HEK293 (cell line): ENCODE data around the gene ALDH18A1.

Experiments
- CTCF ChIA-PET: fragments of 350-600 bp; formaldehyde crosslinking; extraction: SDS; loops from one replicate; lab custom pipeline; 2021; ENCODE audit warnings: antibody characterized with exemption; lab: Yijun Ruan, JAX
- POLR2A ChIA-PET: fragments of 300-600 bp; formaldehyde crosslinking; extraction: SDS; loops from one replicate; lab custom pipeline; 2020; ENCODE audit warnings: antibody characterized with exemption, inconsistent platforms; lab: Yijun Ruan, JAX
- H3K27ac ChIP-seq: fragments of 200-500 bp; sonication (Bioruptor generic); 2 replicates; pipeline ENCODE4 v1.5.1; 2014; ENCODE audit warnings: low read depth, low read length, control low read depth, inconsistent platforms; ENCODE audit errors: extremely low read depth
- H3K36me3 ChIP-seq, 2 experiments: fragments of 200-500 bp in 1 of 2; sonication (Bioruptor generic) in 1 of 2; 1 replicate in 1 of 2; 2 replicates in 1 of 2; pipeline ENCODE4 v1.5.1; 2014 to 2017; ENCODE audit warnings: inconsistent platforms in 2 of 2, low read length in 2 of 2; ENCODE audit not compliant: control insufficient read depth in 2 of 2, insufficient read depth in 1 of 2
- H3K4me1 ChIP-seq: fragments of 200-500 bp; sonication (Bioruptor generic); 2 replicates; pipeline ENCODE4 v1.5.1; 2014; ENCODE audit warnings: mild to moderate bottlenecking, low read length, inconsistent platforms; ENCODE audit not compliant: control insufficient read depth, insufficient read depth
- H3K4me3 ChIP-seq: 2 replicates; pipeline ENCODE4 v1.5.1; 2011; ENCODE audit warnings: low read depth, mild to moderate bottlenecking, control low read depth, low read length, moderate library complexity
- H3K9me3 ChIP-seq: fragments of 200-500 bp; sonication (Bioruptor generic); 2 replicates; pipeline ENCODE4 v1.5.1; 2014; ENCODE audit warnings: low read depth, low read length, inconsistent platforms; ENCODE audit not compliant: control insufficient read depth, insufficient read depth
- KLF9 ChIP-seq: fragments of 450-650 bp; formaldehyde crosslinking; IDR thresholded peaks from 2 replicates; pipeline ENCODE4 v1.5.1; 2016; ENCODE audit warnings: missing biosample characterization, missing genetic modification characterization, low read depth
- SP7 ChIP-seq: fragments of 450-650 bp; formaldehyde crosslinking; IDR thresholded peaks from 2 replicates; pipeline ENCODE4 v1.5.1; 2016; ENCODE audit warnings: missing biosample characterization, missing genetic modification characterization
- ZBTB17 ChIP-seq: fragments of 450-650 bp; formaldehyde crosslinking; IDR thresholded peaks from 2 replicates; pipeline ENCODE4 v1.5.1; 2016; ENCODE audit warnings: missing biosample characterization, missing genetic modification characterization
- ZNF274 ChIP-seq, 2 experiments: fragments of 200-500 bp in 1 of 2; fragments of 450-650 bp in 1 of 2; sonication (Bioruptor generic) in 1 of 2; formaldehyde crosslinking in 1 of 2; IDR thresholded peaks; 2 replicates each; pipeline versions ENCODE4 v1.5.1 to v1.6.1; 2014 to 2016; ENCODE audit warnings: borderline replicate concordance in 1 of 2, inconsistent platforms in 1 of 2, low read length in 1 of 2, missing biosample characterization in 1 of 2, missing genetic modification characterization in 1 of 2
- ZNF548 ChIP-seq: fragments of 450-650 bp; formaldehyde crosslinking; IDR thresholded peaks from 2 replicates; pipeline ENCODE4 v1.5.1; 2016; ENCODE audit warnings: missing biosample characterization, missing genetic modification characterization
- ZNF558 ChIP-seq: fragments of 450-650 bp; formaldehyde crosslinking; IDR thresholded peaks from 2 replicates; pipeline ENCODE4 v1.5.1; 2016; ENCODE audit warnings: missing biosample characterization, missing genetic modification characterization
- ZNF596 ChIP-seq: fragments of 450-650 bp; IDR thresholded peaks from 2 replicates; pipeline ENCODE4 v1.5.0; 2018; ENCODE audit warnings: missing biosample characterization, mild to moderate bottlenecking, missing genetic modification characterization, moderate library complexity
- ZNF626 ChIP-seq: fragments of 450-650 bp; sonication (Bioruptor Pico); formaldehyde crosslinking; IDR thresholded peaks from 2 replicates; pipeline ENCODE4 v1.5.1; 2018; ENCODE audit warnings: missing biosample characterization, missing genetic modification characterization, inconsistent platforms
- ZNF660 ChIP-seq: fragments of 450-650 bp; IDR thresholded peaks from 2 replicates; pipeline ENCODE4 v1.5.1; 2018; ENCODE audit warnings: missing biosample characterization, mild to moderate bottlenecking, missing genetic modification characterization
- ZNF777 ChIP-seq: fragments of 450-650 bp; formaldehyde crosslinking; IDR thresholded peaks from 2 replicates; pipeline ENCODE4 v1.5.1; 2017; ENCODE audit warnings: missing biosample characterization, missing genetic modification characterization, borderline replicate concordance
- TF ChIP-seq, protein P1 (sequence below): fragments of 450-650 bp; formaldehyde crosslinking; IDR thresholded peaks from 2 replicates; pipeline ENCODE4 v1.5.1; 2016; ENCODE audit warnings: missing biosample characterization, missing genetic modification characterization
- TF ChIP-seq, protein P2 (sequence below): fragments of 450-650 bp; formaldehyde crosslinking; IDR thresholded peaks from 2 replicates; pipeline ENCODE4 v1.5.1; 2016; ENCODE audit warnings: missing biosample characterization, missing genetic modification characterization
- TF ChIP-seq, protein P3 (sequence below): fragments of 450-650 bp; formaldehyde crosslinking; IDR thresholded peaks from 2 replicates; pipeline ENCODE4 v1.5.1; 2016; ENCODE audit warnings: missing biosample characterization, missing genetic modification characterization
- TF ChIP-seq, protein P4 (sequence below): fragments of 450-650 bp; formaldehyde crosslinking; IDR thresholded peaks from 2 replicates; pipeline ENCODE4 v1.5.1; 2017; ENCODE audit warnings: missing biosample characterization, missing genetic modification characterization
- TF ChIP-seq, protein P5 (sequence below): fragments of 450-650 bp; formaldehyde crosslinking; optimal IDR thresholded peaks from 2 replicates; pipeline ENCODE3; 2016; ENCODE audit warnings: missing biosample characterization, mild to moderate bottlenecking, missing genetic modification characterization
- TF ChIP-seq, protein P6 (sequence below): fragments of 450-650 bp; formaldehyde crosslinking; IDR thresholded peaks from 2 replicates; pipeline ENCODE4 v1.5.1; 2016; ENCODE audit warnings: missing biosample characterization, missing genetic modification characterization
- TF ChIP-seq, protein P7 (sequence below): fragments of 450-650 bp; formaldehyde crosslinking; conservative IDR thresholded peaks from 2 replicates; pipeline ENCODE4 v1.5.1; 2016; ENCODE audit warnings: low read depth, missing biosample characterization, missing genetic modification characterization

The ALDH18A1 gene

DNA sequence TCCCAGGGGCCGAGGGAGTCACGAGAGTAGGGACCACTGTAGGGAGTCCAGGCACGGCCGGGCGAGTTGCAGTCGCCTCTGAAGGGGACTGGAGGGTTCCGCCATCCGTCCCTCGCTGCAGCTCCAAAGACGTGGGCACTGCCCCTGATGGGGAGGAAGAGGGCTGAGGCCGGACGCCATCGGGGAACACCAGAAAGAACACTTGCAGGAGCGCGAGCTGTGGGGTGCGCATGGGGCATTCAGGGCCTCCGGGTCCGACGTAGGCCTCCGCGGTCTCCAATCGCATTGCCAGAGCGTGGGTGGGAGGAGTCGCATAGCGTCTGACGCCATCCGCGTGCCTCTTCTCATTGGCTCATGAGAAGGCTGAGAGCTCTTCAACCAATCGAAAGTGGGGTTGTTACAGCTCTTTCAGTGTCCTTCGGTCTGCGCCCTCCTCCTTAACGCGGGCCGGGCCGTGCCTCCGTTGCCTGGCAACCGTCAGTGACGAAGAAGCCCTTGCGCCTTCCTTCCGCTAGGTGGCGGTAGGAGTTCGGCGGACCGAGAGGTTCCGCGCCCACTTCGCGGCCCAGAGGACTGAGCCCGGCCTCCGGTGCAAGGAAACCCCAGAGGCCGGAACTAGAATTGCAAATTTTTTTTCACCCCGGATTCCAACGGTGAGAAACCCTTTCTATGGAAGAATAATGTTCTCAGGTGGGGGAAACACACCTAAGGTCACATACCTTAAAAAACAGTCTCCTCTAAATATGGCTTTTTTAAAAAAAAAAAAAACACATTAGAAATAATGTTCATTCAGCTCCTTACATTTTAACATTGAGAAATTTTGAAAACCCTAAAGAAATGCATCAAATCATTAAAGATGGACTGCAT, 37.4 kb upstream of the ALDH18A1 start, which contains the start of gene TCTN3 (continued):
- TF ChIP-seq, protein P1, sequence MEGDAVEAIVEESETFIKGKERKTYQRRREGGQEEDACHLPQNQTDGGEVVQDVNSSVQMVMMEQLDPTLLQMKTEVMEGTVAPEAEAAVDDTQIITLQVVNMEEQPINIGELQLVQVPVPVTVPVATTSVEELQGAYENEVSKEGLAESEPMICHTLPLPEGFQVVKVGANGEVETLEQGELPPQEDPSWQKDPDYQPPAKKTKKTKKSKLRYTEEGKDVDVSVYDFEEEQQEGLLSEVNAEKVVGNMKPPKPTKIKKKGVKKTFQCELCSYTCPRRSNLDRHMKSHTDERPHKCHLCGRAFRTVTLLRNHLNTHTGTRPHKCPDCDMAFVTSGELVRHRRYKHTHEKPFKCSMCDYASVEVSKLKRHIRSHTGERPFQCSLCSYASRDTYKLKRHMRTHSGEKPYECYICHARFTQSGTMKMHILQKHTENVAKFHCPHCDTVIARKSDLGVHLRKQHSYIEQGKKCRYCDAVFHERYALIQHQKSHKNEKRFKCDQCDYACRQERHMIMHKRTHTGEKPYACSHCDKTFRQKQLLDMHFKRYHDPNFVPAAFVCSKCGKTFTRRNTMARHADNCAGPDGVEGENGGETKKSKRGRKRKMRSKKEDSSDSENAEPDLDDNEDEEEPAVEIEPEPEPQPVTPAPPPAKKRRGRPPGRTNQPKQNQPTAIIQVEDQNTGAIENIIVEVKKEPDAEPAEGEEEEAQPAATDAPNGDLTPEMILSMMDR (tag by site-specific recombination), result peak; percentile 99
- TF ChIP-seq, protein P2, sequence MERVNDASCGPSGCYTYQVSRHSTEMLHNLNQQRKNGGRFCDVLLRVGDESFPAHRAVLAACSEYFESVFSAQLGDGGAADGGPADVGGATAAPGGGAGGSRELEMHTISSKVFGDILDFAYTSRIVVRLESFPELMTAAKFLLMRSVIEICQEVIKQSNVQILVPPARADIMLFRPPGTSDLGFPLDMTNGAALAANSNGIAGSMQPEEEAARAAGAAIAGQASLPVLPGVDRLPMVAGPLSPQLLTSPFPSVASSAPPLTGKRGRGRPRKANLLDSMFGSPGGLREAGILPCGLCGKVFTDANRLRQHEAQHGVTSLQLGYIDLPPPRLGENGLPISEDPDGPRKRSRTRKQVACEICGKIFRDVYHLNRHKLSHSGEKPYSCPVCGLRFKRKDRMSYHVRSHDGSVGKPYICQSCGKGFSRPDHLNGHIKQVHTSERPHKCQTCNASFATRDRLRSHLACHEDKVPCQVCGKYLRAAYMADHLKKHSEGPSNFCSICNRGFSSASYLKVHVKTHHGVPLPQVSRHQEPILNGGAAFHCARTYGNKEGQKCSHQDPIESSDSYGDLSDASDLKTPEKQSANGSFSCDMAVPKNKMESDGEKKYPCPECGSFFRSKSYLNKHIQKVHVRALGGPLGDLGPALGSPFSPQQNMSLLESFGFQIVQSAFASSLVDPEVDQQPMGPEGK, result peak; percentile 58
- TF ChIP-seq ZNF596 (tag by site-specific recombination) (peak; percentile 53), ZNF548 (tag by site-specific recombination) (no peak), ZNF274 (IDR thresholded peaks at IDR 0.05; ENCODE audit: low read length) (no peak), ZNF274 (tag by site-specific recombination; IDR thresholded peaks at IDR 0.05; ENCODE audit: borderline replicate concordance) (no peak)
- TF ChIP-seq, protein P3, sequence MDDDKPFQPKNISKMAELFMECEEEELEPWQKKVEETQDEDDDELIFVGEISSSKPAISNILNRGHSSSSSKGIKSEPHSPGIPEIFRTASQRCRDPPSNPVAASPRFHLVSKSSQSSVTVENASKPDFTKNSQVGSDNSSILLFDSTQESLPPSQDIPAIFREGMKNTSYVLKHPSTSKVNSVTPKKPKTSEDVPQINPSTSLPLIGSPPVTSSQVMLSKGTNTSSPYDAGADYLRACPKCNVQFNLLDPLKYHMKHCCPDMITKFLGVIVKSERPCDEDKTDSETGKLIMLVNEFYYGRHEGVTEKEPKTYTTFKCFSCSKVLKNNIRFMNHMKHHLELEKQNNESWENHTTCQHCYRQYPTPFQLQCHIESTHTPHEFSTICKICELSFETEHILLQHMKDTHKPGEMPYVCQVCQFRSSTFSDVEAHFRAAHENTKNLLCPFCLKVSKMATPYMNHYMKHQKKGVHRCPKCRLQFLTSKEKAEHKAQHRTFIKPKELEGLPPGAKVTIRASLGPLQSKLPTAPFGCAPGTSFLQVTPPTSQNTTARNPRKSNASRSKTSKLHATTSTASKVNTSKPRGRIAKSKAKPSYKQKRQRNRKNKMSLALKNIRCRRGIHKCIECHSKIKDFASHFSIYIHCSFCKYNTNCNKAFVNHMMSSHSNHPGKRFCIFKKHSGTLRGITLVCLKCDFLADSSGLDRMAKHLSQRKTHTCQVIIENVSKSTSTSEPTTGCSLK (tag by site-specific recombination), result no peak
- TF ChIP-seq, protein P4, sequence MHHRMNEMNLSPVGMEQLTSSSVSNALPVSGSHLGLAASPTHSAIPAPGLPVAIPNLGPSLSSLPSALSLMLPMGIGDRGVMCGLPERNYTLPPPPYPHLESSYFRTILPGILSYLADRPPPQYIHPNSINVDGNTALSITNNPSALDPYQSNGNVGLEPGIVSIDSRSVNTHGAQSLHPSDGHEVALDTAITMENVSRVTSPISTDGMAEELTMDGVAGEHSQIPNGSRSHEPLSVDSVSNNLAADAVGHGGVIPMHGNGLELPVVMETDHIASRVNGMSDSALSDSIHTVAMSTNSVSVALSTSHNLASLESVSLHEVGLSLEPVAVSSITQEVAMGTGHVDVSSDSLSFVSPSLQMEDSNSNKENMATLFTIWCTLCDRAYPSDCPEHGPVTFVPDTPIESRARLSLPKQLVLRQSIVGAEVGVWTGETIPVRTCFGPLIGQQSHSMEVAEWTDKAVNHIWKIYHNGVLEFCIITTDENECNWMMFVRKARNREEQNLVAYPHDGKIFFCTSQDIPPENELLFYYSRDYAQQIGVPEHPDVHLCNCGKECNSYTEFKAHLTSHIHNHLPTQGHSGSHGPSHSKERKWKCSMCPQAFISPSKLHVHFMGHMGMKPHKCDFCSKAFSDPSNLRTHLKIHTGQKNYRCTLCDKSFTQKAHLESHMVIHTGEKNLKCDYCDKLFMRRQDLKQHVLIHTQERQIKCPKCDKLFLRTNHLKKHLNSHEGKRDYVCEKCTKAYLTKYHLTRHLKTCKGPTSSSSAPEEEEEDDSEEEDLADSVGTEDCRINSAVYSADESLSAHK (tag by site-specific recombination), result no peak
- TF ChIP-seq, protein P5, sequence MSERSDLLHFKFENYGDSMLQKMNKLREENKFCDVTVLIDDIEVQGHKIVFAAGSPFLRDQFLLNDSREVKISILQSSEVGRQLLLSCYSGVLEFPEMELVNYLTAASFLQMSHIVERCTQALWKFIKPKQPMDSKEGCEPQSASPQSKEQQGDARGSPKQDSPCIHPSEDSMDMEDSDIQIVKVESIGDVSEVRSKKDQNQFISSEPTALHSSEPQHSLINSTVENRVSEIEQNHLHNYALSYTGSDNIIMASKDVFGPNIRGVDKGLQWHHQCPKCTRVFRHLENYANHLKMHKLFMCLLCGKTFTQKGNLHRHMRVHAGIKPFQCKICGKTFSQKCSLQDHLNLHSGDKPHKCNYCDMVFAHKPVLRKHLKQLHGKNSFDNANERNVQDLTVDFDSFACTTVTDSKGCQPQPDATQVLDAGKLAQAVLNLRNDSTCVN (tag by site-specific recombination), result peak; percentile 49
- TF ChIP-seq, all 188 proteins: peak for 42

DNA sequence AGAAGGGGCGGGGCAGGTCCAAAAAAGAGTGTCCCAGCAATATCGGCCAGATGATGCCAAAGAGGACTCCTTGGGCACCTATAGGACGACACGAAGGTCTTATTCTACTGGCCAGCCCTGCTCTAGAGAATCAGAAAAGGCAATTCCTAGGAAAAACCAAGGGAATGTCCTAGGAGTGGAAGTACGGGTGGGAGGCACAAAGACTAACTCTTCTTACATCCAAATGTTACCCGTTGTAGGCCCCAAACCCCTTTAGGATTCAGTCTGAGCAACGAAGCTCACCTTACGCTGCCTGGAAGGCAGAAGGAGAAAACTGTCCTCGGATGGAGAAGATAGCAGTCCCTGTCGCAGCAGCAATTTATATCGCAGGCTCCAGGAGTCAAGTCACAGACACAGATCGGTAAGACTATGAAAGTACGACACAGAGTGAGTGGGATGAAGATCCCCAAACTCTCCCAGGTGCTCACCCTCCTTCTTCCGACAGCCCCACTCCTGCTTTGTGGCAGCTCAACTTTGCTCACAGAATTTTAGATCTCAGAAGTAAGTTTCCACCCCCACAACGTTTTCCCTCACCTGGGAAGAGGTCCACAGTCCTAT, 36.7 kb upstream of the ALDH18A1 start:
- Histone ChIP-seq H3K27ac (peak overlapping the region; percentile 50; the same call in 1 of the 2 replicates), H3K4me1 (peaks cover 5% of the 10 kb centered on the region; the same call in 1 of the 2 replicates)
- POLR2A ChIA-PET, result interaction anchor here (0.8 to 1.2 kb wide), 8 partner anchors 10 to 437 kb away, joined by 3 to 7 read pairs (median 4); partner anchors contain the start of gene ZNF518A
- TF ChIP-seq ZBTB17 (tag by site-specific recombination) (0 out of 2 replicates have a peak, but pooled peaks have one; percentile 2), ZNF626 (tag by site-specific recombination) (no peak), ZNF660 (tag by site-specific recombination) (no peak), KLF9 (tag by site-specific recombination) (no peak), ZNF777 (tag by site-specific recombination) (peak; percentile 78; the same call in 1 of the 2 replicates), ZNF558 (tag by site-specific recombination) (no peak), SP7 (no peak)
- TF ChIP-seq, protein P6, sequence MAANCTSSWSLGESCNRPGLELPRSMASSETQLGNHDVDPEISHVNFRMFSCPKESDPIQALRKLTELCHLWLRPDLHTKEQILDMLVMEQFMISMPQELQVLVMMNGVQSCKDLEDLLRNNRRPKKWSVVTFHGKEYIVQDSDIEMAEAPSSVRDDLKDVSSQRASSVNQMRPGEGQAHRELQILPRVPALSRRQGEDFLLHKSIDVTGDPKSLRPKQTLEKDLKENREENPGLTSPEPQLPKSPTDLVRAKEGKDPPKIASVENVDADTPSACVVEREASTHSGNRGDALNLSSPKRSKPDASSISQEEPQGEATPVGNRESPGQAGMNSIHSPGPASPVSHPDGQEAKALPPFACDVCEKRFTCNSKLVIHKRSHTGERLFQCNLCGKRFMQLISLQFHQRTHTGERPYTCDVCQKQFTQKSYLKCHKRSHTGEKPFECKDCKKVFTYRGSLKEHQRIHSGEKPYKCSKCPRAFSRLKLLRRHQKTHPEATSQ (tag by site-specific recombination), result no peak
- TF ChIP-seq, protein P7, sequence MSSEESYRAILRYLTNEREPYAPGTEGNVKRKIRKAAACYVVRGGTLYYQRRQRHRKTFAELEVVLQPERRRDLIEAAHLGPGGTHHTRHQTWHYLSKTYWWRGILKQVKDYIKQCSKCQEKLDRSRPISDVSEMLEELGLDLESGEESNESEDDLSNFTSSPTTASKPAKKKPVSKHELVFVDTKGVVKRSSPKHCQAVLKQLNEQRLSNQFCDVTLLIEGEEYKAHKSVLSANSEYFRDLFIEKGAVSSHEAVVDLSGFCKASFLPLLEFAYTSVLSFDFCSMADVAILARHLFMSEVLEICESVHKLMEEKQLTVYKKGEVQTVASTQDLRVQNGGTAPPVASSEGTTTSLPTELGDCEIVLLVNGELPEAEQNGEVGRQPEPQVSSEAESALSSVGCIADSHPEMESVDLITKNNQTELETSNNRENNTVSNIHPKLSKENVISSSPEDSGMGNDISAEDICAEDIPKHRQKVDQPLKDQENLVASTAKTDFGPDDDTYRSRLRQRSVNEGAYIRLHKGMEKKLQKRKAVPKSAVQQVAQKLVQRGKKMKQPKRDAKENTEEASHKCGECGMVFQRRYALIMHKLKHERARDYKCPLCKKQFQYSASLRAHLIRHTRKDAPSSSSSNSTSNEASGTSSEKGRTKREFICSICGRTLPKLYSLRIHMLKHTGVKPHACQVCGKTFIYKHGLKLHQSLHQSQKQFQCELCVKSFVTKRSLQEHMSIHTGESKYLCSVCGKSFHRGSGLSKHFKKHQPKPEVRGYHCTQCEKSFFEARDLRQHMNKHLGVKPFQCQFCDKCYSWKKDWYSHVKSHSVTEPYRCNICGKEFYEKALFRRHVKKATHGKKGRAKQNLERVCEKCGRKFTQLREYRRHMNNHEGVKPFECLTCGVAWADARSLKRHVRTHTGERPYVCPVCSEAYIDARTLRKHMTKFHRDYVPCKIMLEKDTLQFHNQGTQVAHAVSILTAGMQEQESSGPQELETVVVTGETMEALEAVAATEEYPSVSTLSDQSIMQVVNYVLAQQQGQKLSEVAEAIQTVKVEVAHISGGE (tag by site-specific recombination), result peak; percentile 49; the same call in 1 of the 2 replicates

More for the DNA sequence above, 36.7 kb upstream of the ALDH18A1 start:
- H3K9me3 ChIP-seq, result no peaks in the 10 kb centered on the region
- H3K36me3 ChIP-seq, result peaks cover 32 to 39% of the 10 kb centered on the region in 2 experiments
- CTCF ChIA-PET, result interaction anchor here (0.5 to 7.5 kb wide), 71 partner anchors 9 to 1350 kb away, joined by 3 to 220 read pairs (median 5); partner anchors contain the start of genes ALDH18A1, CC2D2B and ENTPD1
- H3K4me3 ChIP-seq, result peak overlapping the region; percentile 73
